NCI-H1092 treated with DMSO at 0.1 percent for 48 hours (cell line): ENCODE data around the gene TTF2.
A peak's percentile ranks its signal among the peaks of the same experiment; 100 is the strongest.

Source experiments
- DNase-seq: peaks from one replicate; lab custom pipeline; 2025; lab: John Stamatoyannopoulos, UW

The TTF2 gene

GRCh38 chr1:117046781-117047180 is 13.3 kb upstream of the TTF2 start:
- peak; percentile 5 for DNase-seq

GRCh38 chr1:117047271-117047670 is 12.9 kb upstream of the TTF2 start:
- DNase-seq, result no peak

DNA sequence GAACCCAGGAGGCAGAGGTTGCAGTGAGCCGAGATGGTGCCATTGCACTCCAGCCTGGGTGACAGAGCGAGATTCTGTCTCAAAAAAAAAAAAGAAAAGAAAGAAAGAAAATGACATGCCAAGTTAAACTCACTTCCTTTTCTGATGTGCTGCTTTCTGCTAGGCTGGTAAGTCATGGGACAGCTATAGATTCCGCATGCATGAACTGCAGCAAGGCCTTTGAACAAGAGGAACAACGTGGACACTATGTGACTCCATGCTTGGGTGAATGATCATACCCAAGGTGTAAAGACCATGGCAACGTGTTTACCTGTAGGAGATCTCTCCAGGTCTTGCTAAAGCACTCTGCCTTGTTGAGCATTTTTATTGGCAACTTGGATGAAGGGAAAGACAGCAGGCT is 10.3 kb upstream of the TTF2 start:
- DNase-seq, result no peak

- DNase-seq, result no peak
Measured at GRCh38 chr1:117051224-117052064, 8.7 kb upstream of the TTF2 start.

GRCh38 chr1:117054068-117054467 is 6.1 kb upstream of the TTF2 start:
- DNase-seq, result no peak

DNA sequence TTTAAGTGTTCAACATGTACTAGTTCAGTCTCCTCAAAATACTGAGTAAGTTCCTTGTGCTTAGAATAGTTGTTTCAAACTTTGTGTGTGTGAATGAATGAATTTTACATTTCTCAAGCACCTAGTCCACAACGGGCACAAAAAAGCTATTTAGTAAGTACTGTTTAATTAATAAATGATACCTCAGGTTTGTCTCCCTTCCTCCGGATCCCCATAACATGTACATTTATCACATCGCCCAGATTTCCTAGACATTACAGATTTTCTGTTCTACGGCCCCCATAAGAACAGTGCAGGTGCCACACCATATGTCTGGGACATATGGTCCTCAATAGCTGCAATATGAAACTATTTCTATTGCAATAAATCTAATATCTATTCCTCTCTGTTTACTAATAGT is 1.3 kb upstream of the TTF2 start:
- no peak for DNase-seq

DNA sequence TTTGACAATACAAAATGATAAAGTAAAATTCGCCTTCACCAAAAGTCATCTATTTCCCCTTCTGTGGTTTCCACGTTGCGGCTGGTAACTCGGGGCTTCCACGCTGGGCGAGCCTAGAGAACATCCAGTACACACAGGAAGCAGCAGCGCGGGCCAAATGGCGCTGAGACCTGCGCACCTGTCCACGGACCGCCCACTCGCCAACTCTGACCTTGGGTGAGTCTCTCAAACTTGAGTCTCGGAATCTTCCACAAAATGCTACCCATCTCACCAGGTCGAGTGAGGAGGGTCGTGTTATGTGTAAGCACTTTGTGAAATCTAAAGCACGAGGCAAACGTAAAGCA is 820 bp upstream of the TTF2 start:
- peak; percentile 76 for DNase-seq

- DNase-seq, result no peak
Measured at GRCh38 chr1:117060441-117061317, 553 bp downstream of the TTF2 start.

- no peak for DNase-seq
Measured at GRCh38 chr1:117061986-117062415, 1.9 kb downstream of the TTF2 start.

DNA sequence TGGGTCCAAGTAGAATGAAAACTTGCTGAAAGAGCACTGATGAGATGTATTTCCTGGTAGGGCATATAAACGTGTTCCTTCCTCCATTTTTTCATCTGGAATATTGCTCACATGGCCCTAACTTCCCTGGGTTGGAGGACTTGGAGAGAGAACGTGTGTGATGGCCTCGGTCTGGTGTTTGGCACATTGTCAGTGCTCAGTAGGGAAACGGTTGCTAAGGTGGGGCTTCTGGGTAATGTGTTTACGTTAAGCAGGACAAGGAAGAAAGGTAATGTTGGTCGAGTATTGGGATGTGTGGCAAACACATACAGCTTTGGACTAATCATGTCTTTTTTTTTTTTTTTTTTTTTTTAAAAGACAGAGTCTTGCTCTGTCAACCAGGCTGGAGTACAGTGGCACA is 6.2 kb downstream of the TTF2 start:
- DNase-seq, result no peak

DNA sequence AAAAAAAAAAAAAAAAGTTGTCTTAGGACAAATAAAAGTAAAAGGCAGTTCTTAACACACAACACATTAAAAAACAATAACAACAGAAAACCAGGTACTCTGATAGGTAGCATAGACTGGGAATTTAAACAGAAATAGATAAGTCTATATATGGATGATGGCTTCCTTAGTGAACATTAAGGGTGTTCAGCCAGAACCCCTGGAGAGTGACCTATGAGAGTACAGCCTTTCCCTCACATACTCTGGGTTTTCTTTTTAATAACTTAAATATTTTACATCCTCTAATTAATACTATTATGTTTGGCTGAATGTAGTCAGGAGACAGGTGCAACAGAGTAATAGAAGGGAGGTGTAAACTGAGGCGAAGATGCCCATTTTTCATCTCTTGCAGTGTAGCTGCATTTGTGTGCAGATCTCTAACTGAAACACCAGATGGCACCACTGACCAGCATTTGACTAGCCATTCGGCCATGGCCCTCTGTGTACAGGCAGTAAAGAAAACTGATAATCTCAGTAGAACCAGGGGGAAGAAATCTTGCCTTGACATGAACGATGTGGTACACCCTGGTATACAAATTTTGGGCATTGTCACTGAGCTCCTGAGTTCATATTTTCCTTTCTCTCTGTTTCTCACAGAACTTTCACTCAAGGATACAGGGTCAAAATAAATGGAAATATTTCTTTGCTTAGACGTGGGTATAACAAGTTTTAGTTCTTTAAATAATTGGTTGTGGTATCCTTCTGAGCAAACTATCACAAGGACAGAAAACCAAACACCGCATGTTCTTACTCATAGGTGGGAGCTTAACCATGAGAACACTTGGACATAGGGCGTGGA is 7.6 kb downstream of the TTF2 start:
- DNase-seq, result peak; percentile 62

DNA sequence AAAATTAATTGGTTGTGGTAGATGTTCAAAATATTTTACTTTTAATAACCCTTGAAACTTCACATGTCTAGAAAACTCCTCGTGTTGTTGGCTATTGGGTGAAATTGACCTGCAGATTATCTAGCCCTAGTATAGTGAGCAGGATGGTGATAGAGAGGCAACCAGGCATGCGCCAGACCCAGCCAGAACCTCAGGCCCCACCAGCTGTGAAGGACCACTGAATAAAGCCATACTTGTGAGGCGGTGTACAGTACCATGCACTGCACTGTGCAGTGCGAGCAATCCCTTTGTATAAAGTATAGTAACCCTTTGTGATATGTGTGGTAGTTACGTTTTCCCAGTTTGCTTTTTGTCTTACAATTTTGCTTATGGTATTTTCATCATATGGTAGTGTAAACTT is 8.5 kb downstream of the TTF2 start:
- DNase-seq, result no peak

DNA sequence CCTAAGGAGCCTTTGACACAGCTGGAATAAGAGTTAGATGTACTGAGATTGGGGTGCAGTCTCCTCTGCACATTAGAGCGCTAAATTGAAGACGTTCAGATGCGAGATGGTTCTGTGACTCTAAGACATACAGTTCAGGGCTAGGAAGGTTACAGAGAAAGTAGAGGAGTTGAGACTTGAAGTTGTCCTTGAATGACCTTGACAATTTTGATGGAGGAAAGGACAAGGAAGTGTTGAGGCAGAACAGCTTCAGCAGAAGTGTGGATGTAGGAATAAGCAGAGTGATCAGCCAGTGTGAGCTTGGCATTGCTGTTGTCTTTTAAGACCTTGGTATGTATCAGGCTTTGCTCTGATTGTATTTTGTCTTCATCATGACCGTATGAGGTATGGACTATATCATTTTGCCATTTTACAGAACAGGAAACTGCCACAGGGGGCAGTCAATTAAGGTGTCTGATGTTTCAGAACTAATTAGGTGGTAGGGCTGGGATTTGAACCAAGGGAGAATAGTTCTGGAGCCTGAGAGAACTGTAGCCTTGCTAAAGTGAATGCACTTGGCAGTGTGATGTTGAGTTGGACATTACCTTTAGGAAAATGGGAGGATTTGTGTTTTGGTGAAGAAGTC is 9.2 kb downstream of the TTF2 start:
- DNase-seq, result no peak

DNA sequence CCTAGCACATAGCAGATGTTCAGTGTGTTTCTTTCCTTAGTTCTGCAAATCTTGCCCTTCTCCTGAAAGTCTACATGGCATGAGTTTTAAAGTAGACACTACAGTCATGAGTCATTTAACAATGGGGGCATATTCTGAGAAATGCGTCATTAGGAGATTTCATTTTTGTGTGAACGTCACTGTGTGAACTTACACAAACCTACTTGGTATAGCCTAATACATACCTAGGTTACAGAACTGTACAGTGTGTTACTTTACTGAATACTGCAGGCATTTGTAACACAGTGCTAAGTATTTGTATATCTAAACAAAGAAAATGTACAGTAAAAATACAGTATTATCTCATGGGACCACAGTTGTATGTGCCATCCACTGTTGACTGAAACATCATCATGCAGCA is 10.0 kb downstream of the TTF2 start:
- DNase-seq, result no peak

- no peak for DNase-seq
Measured at GRCh38 chr1:117076648-117077047, 16.5 kb downstream of the TTF2 start.

GRCh38 chr1:117077267-117077666 is 17.1 kb downstream of the TTF2 start:
- no peak for DNase-seq

- DNase-seq, result no peak
Measured at GRCh38 chr1:117079737-117080136, 19.6 kb downstream of the TTF2 start.

DNA sequence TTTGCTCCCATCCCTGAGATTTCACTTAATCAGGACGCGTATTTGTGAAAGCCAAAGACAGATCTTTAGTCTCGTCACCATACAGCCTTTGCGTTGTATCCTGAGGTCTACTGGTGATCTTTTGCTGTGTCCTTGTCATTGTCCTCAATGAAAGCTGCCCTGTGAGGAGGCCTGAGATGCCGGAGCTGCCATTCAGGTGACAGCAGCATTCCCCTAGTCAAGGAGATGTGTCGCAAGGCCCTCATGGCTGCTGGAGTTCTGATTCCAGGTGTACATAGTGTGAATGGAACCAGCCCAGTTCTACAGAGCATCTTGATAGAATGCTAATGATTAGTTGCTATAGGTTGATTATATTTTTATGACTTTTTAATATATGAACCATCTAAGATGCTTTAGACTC is 24.1 kb downstream of the TTF2 start:
- no peak for DNase-seq

- no peak for DNase-seq
Measured at GRCh38 chr1:117087686-117088085, 27.6 kb downstream of the TTF2 start.

- no peak for DNase-seq
Measured at GRCh38 chr1:117089996-117090395, 29.9 kb downstream of the TTF2 start.

GRCh38 chr1:117092594-117092993 is 32.5 kb downstream of the TTF2 start:
- DNase-seq, result no peak

DNA sequence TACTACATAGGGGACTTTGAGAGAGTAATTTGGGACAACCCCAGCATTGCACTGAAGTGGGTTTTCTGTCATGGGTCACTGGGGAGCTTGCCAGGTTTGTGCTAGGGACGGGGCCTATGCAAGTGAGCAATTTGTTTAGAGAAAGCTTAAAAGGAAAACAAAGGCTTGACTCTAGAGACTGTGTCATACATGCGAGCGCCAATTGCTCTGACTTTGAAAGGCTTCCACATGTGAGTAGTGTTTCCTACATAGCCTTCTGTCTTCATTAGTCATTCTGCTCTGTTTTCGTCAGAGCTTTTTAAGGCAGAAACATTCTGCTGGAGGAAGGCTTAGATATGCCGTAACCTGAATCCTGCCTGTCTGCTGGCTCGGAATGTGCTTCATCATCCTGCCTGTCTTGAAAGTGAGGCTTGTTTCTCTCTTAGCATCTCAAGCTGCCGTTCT is 33.0 kb downstream of the TTF2 start:
- no peak for DNase-seq
